BLaER1 treated with 17β-estradiol and CSF1 and Interleukin-3, amounts not matched to agents 10 nM and 100 nM (cell line): Measurements from ENCODE around the gene ANKRD17.

ENCODE experiments used
- H3K27ac ChIP-seq, 11 experiments: shearing (Covaris generic); formaldehyde crosslinking; 2 replicates each; pipeline ENCODE4 v1.8.1; 2022
- H3K27me3 ChIP-seq, 11 experiments: shearing (Covaris generic); formaldehyde crosslinking; 2 replicates each; pipeline ENCODE4 v1.8.1; 2022
- H3K36me3 ChIP-seq, 11 experiments: shearing (Covaris generic); formaldehyde crosslinking; 2 replicates each; pipeline ENCODE4 v1.8.1; 2022
- H3K4me1 ChIP-seq, 10 experiments: shearing (Covaris generic); formaldehyde crosslinking; 2 replicates each; pipeline ENCODE4 v1.8.1; 2022
- H3K4me2 ChIP-seq, 11 experiments: shearing (Covaris generic); formaldehyde crosslinking; 2 replicates each; pipeline ENCODE4 v1.8.1; 2022
- H3K4me3 ChIP-seq, 10 experiments: shearing (Covaris generic); formaldehyde crosslinking; 2 replicates each; pipeline ENCODE4 v1.8.1; 2022
- H3K9ac ChIP-seq, 11 experiments: shearing (Covaris generic); formaldehyde crosslinking; 2 replicates each; pipeline ENCODE4 v1.8.1; 2022
- H3K9me3 ChIP-seq, 11 experiments: shearing (Covaris generic); formaldehyde crosslinking; replicated peaks in 1 of 11; 2 replicates each; pipeline ENCODE4 v1.8.1; 2022
- H4K20me1 ChIP-seq, 11 experiments: shearing (Covaris generic); formaldehyde crosslinking; 2 replicates each; pipeline ENCODE4 v1.8.1; 2022
- Cebpa-rat ChIP-seq, 11 experiments: shearing (Covaris generic); IDR thresholded peaks; 2 replicates each; pipeline ENCODE4 v1.8.1; 2022

Gene ANKRD17

DNA sequence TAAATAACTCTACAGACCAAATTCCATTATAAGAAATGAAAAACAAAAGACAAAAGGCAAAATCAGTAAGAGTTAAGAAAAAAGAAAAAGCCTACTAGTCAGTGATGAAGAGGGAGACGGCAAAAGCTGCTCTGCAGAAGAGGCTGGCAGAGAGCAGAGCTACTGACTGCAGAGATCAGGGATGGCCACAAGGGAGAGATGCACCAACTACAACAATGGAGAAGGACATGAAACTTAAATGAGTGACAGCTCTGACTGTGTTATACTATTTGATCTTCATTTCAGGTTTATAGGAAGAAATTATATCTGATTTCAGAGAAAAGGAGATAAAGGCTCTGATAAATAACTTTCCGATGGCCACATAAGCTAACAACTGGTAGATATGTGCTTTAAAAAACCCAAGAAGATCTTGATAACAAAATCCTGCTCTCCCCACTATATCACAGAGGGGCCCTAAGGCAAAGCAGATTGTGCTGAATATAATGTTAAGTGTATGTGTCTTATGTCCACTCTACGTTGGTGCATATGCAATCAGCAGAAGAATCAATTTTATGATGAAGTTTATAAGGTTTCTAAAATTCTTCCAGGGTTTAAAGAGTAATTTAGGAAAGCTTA is 130.7 kb downstream of the ANKRD17 start:
- peaks cover 82 to 98% (median 91%) of the 10 kb centered on the region in 11 experiments for H3K36me3 ChIP-seq
- peaks cover 0 to 44% (median 28%) of the 10 kb centered on the region in 11 experiments; a peak in 17 of 22 replicates for H4K20me1 ChIP-seq
- H3K27me3 ChIP-seq: no peaks in the 10 kb centered on the region
- no peaks in the 10 kb centered on the region for H3K9me3 ChIP-seq
- TF ChIP-seq Cebpa-rat (IDR thresholded peaks at IDR 0.05): no peak
- H3K4me3 ChIP-seq: no peak overlapping the region
- H3K4me1 ChIP-seq: no peaks in the 10 kb centered on the region
- H3K4me2 ChIP-seq: no peak overlapping the region
- H3K9ac ChIP-seq: no peak overlapping the region
- H3K27ac ChIP-seq: no peak overlapping the region

DNA sequence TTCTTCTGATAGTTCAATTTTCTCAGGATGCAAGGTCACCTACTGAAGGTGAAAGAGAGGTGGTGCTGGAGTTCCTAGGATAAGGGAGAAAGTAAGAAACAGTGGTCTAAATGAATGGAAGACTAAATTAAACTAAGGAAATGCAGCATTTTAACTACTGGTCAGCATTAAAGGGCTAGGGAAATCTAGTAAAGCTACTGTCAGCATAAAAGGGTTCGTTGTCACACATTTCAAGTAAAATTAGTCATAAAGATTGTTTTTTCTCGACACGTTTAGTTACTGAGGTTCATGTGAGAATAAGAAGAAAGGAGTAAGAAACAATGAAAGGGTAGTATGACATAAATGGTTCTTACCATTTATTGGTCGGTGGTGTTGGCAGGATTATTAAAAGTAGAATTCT is 149.1 kb downstream of the ANKRD17 start:
- Histone ChIP-seq H3K4me1 (no peaks in the 10 kb centered on the region), H3K9ac (no peak overlapping the region), H3K36me3 (peaks cover 86 to 100% (median 95%) of the 10 kb centered on the region in 11 experiments), H3K9me3 (no peaks in the 10 kb centered on the region), H3K4me3 (no peak overlapping the region), H3K27ac (no peak overlapping the region), H4K20me1 (peaks cover 0 to 5% (median 0%) of the 10 kb centered on the region in 11 experiments; a peak in 3 of 22 replicates), H3K4me2 (no peak overlapping the region), H3K27me3 (no peaks in the 10 kb centered on the region)
- no peak for TF ChIP-seq Cebpa-rat (IDR thresholded peaks at IDR 0.05)

GRCh38 chr4:73104695-73105094 is 153.9 kb downstream of the ANKRD17 start:
- H3K36me3 ChIP-seq: peaks cover 85 to 99% (median 94%) of the 10 kb centered on the region in 11 experiments
- no peak overlapping the region for H3K9ac ChIP-seq
- H3K4me3 ChIP-seq: no peak overlapping the region
- H4K20me1 ChIP-seq: peaks cover 0 to 6% (median 0%) of the 10 kb centered on the region in 11 experiments; a peak in 6 of 22 replicates
- no peaks in the 10 kb centered on the region for H3K27me3 ChIP-seq
- no peaks in the 10 kb centered on the region for H3K9me3 ChIP-seq
- H3K4me2 ChIP-seq: no peak overlapping the region
- no peaks in the 10 kb centered on the region for H3K4me1 ChIP-seq
- H3K27ac ChIP-seq: no peak overlapping the region
- TF ChIP-seq Cebpa-rat (IDR thresholded peaks at IDR 0.05): no peak

GRCh38 chr4:73103799-73104503 is 154.6 kb downstream of the ANKRD17 start:
- 0 out of 22 replicates have a peak overlapping the region, but pooled peaks of 1 of the 11 experiments have one; percentile 4 for H3K27ac ChIP-seq
- H3K4me1 ChIP-seq: no peaks in the 10 kb centered on the region
- no peak overlapping the region for H3K4me2 ChIP-seq
- H3K9me3 ChIP-seq: no peaks in the 10 kb centered on the region
- H4K20me1 ChIP-seq: peaks cover 0 to 13% (median 5%) of the 10 kb centered on the region in 11 experiments; a peak in 8 of 22 replicates
- no peak overlapping the region for H3K9ac ChIP-seq
- H3K4me3 ChIP-seq: no peak overlapping the region
- H3K27me3 ChIP-seq: no peaks in the 10 kb centered on the region
- TF ChIP-seq Cebpa-rat (IDR thresholded peaks at IDR 0.05): no peak
- H3K36me3 ChIP-seq: peaks cover 85 to 99% (median 94%) of the 10 kb centered on the region in 11 experiments

DNA sequence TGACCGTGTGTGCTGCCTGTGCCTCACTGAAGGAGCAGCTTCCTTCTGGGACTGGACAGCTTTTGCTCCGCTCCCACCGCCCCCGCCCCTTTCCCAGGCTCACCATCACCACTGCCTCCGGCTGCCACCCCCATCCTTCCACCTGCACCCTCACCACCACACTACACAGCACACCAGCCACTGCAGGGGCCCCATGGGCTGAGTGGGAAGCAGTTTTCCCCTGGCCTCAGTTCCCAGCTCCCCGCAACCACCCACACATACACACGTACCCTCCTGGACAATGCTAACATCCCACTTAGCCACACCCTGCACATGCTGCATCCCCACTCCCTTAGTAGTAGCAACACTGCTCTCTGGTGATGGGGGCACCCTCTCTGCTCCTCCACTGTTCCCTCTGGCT is 159.5 kb downstream of the ANKRD17 start:
- Histone ChIP-seq H3K4me2 (no peak overlapping the region), H3K9ac (no peak overlapping the region), H3K9me3 (no peaks in the 10 kb centered on the region), H3K27me3 (no peaks in the 10 kb centered on the region), H3K4me3 (no peak overlapping the region), H3K4me1 (no peaks in the 10 kb centered on the region), H4K20me1 (peaks cover 0 to 24% (median 9%) of the 10 kb centered on the region in 11 experiments; a peak in 9 of 22 replicates), H3K36me3 (peaks cover 85 to 99% (median 94%) of the 10 kb centered on the region in 11 experiments), H3K27ac (no peak overlapping the region)
- TF ChIP-seq Cebpa-rat (IDR thresholded peaks at IDR 0.05): no peak

- Histone ChIP-seq H3K27ac (no peak overlapping the region), H3K4me3 (no peak overlapping the region), H3K36me3 (peaks cover 85 to 99% (median 94%) of the 10 kb centered on the region in 11 experiments), H3K9me3 (no peaks in the 10 kb centered on the region), H3K4me1 (no peaks in the 10 kb centered on the region), H3K4me2 (no peak overlapping the region), H3K27me3 (no peaks in the 10 kb centered on the region), H3K9ac (no peak overlapping the region), H4K20me1 (peaks cover 0 to 24% (median 9%) of the 10 kb centered on the region in 11 experiments; a peak in 9 of 22 replicates)
- TF ChIP-seq Cebpa-rat (IDR thresholded peaks at IDR 0.05): no peak
Measured at GRCh38 chr4:73098713-73099112, 159.9 kb downstream of the ANKRD17 start.

DNA sequence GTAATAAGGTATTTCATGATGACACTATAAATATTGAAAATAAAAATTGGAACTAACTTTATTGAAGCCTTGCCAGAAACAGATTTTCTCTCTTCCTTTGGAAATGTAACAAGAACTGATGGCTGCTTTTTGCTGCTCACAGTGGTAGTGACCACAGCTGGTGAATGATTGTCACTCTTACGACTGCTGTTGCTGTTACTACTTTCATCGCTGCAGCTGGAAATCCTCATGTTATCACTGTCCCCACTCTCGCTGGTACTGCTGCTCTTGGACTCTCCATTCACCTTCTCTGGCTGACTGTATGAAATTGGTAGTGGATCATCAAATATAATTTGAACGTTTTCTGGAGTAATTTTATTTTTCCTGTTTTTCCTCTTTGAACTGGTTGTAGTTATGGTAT is 160.6 kb downstream of the ANKRD17 start:
- Histone ChIP-seq H3K9ac (no peak overlapping the region), H3K4me2 (no peak overlapping the region), H3K27ac (no peak overlapping the region), H3K9me3 (no peaks in the 10 kb centered on the region), H3K27me3 (no peaks in the 10 kb centered on the region), H3K36me3 (peaks cover 91 to 100% (median 97%) of the 10 kb centered on the region in 11 experiments), H3K4me1 (no peaks in the 10 kb centered on the region), H4K20me1 (peaks cover 0 to 24% (median 9%) of the 10 kb centered on the region in 11 experiments; a peak in 9 of 22 replicates), H3K4me3 (no peak overlapping the region)
- TF ChIP-seq Cebpa-rat (IDR thresholded peaks at IDR 0.05): no peak

DNA sequence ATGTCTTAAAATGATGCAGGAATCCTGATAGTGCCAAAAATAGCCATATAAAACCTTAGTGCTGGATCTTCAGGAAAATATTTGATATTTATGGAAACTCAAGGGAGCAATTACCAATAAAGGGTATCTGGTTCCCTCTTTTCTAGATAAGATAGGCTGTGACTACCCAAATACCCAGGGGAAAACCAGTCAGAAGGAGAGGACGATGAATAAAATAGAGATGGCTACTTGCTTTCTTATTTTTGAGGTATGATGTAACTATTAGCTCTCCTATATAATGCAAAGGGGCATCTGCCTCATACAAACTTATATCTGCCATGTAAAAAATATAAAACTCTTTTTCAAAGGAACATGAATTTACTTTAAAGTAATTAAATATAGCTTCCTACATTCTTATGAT is 165.7 kb downstream of the ANKRD17 start:
- Histone ChIP-seq H3K9ac (no peak overlapping the region), H3K4me1 (peaks cover 0 to 12% (median 0%) of the 10 kb centered on the region in 10 experiments; a peak in 2 of 20 replicates), H3K4me3 (no peak overlapping the region), H3K9me3 (no peaks in the 10 kb centered on the region), H3K4me2 (no peak overlapping the region), H3K27me3 (no peaks in the 10 kb centered on the region), H3K36me3 (peaks cover 77 to 98% (median 89%) of the 10 kb centered on the region in 11 experiments), H3K27ac (no peak overlapping the region), H4K20me1 (peaks cover 0 to 22% (median 4%) of the 10 kb centered on the region in 11 experiments; a peak in 9 of 22 replicates)
- TF ChIP-seq Cebpa-rat (IDR thresholded peaks at IDR 0.05): no peak

DNA sequence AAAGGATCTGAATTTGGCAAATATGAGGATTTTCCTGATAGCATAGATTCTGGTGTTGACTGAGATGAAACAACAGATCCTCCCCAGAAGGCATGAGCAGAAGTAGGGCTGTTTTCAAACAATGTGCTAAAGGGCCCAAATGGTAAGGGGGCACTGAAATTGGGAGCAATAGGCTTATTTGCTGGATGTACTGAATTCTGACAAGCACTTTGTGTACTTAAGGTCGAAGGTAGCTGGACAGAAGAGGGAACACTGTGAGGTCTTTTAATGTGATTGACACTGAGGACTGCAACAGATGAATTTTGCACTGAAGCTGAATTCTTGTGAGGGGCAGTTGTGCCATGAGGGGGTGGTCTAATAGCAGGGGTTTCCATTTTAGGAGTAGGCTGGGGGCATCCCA is 167.9 kb downstream of the ANKRD17 start:
- Histone ChIP-seq H4K20me1 (peaks cover 0 to 27% (median 13%) of the 10 kb centered on the region in 11 experiments; a peak in 13 of 22 replicates), H3K36me3 (peaks cover 68 to 89% (median 76%) of the 10 kb centered on the region in 11 experiments), H3K4me3 (no peak overlapping the region), H3K27me3 (no peaks in the 10 kb centered on the region), H3K4me2 (no peak overlapping the region), H3K27ac (no peak overlapping the region), H3K9me3 (no peaks in the 10 kb centered on the region), H3K9ac (no peak overlapping the region), H3K4me1 (peaks cover 3 to 20% (median 7%) of the 10 kb centered on the region in 10 experiments; a peak in 18 of 20 replicates)
- TF ChIP-seq Cebpa-rat (IDR thresholded peaks at IDR 0.05): no peak
